HepG2 (cell line): ENCODE results near the gene HNRNPC. TPM values are rescaled to one million over a fixed set of nuclear protein-coding genes. Genes with fewer than 3 reads are reported as not detected.
A peak's percentile ranks its signal among the peaks of the same experiment; 100 is the strongest.

ENCODE experiments used
- ATRX ChIP-seq: sonication (generic); formaldehyde crosslinking; IDR thresholded peaks from 2 replicates; pipeline ENCODE4 v1.4.0; 2020; ENCODE audit warnings: missing genetic modification reagents, borderline replicate concordance
- KDM4B ChIP-seq: sonication (generic); formaldehyde crosslinking; IDR thresholded peaks from 2 replicates; pipeline ENCODE4 v1.4.0; 2020; ENCODE audit warnings: missing genetic modification reagents
- NR2C2 ChIP-seq: sonication (generic); formaldehyde crosslinking; IDR thresholded peaks from 2 replicates; pipeline ENCODE4 v1.4.0; 2020; ENCODE audit warnings: missing genetic modification reagents, mild to moderate bottlenecking, moderate library complexity, borderline replicate concordance
- PLRG1 ChIP-seq: fragments of 450-650 bp; conservative IDR thresholded peaks from 2 replicates; pipeline ENCODE4 v1.6.1; 2016
- POLR2AphosphoS5 ChIP-seq: IDR thresholded peaks from 2 replicates; pipeline ENCODE4 v1.6.1; 2012; ENCODE audit warnings: low read depth, low read length
- SMAD1 ChIP-seq: sonication (generic); formaldehyde crosslinking; IDR thresholded peaks from 2 replicates; pipeline ENCODE4 v1.4.0; 2020; ENCODE audit warnings: missing genetic modification reagents, low read depth, mild to moderate bottlenecking, borderline replicate concordance
- TAF15 ChIP-seq: fragments of 200-400 bp; formaldehyde crosslinking; IDR thresholded peaks from one replicate; pipeline ENCODE4 v1.6.1; 2018; ENCODE audit warnings: mild to moderate bottlenecking, low read depth, low read length; ENCODE audit not compliant: poor library complexity, severe bottlenecking
- ZMAT5 ChIP-seq: sonication (generic); formaldehyde crosslinking; IDR thresholded peaks from 2 replicates; pipeline ENCODE4 v1.5.0; 2020; ENCODE audit warnings: mild to moderate bottlenecking, low read depth, missing genetic modification reagents, borderline replicate concordance
- ZNF503 ChIP-seq: sonication (generic); formaldehyde crosslinking; IDR thresholded peaks from 2 replicates; pipeline ENCODE4 v1.4.0; 2020; ENCODE audit warnings: missing genetic modification reagents
- polyA plus RNA-seq, 8 experiments: library from polyadenylated mRNA; depleted of rRNA in 3 of 8; stranded (reverse) in 7 of 8; unstranded in 1 of 8; fragments of >200 nt; fragmentation: Illumina TruSeq in 4 of 8; extraction: Trizol in 4 of 8; gene quantifications; 2 replicates each; pipeline versions ENCODE4 v1.2.1 to v1.2.3, GENCODE V29; 2011 to 2016; ENCODE audit warnings: low read depth in 4 of 8, missing spikeins in 1 of 8, mixed read lengths in 1 of 8; ENCODE audit not compliant: insufficient read depth in 1 of 8
- total RNA-seq, 5 experiments: library from RNA; depleted of rRNA; stranded (reverse); fragments of >200 nt; fragmentation: Illumina TruSeq; extraction: Trizol; gene quantifications; 2 replicates each; pipeline ENCODE4 v1.2.3, GENCODE V29; 2016; ENCODE audit warnings: low read depth in 1 of 5
- TF ChIP-seq, protein P1 (sequence below): IDR thresholded peaks from 2 replicates; pipeline ENCODE4 v1.6.1; 2016
- TF ChIP-seq, protein P2 (sequence below): sonication (generic); formaldehyde crosslinking; IDR thresholded peaks from 2 replicates; pipeline ENCODE4 v1.4.0; 2020; ENCODE audit warnings: missing genetic modification reagents, borderline replicate concordance
- TF ChIP-seq, protein P3 (sequence below): sonication (generic); formaldehyde crosslinking; IDR thresholded peaks from 2 replicates; pipeline ENCODE4 v1.5.1; 2020; ENCODE audit warnings: mild to moderate bottlenecking, missing genetic modification reagents
- TF ChIP-seq, protein P4 (sequence below), 2 experiments: sonication (generic) in 1 of 2; formaldehyde crosslinking in 1 of 2; IDR thresholded peaks; 2 replicates each; pipeline versions ENCODE4 v1.6.1 to v1.9.0; 2014 to 2022; ENCODE audit warnings: antibody characterized with exemption in 1 of 2, borderline replicate concordance in 1 of 2, inconsistent platforms in 1 of 2, low read depth in 1 of 2, missing genetic modification reagents in 1 of 2

The HNRNPC gene
- total and polyA plus RNA-seq, 2 of the 13 experiments (the other 11 are each of a cell fraction or from before 2014, with no cell fraction given) = 628 to 1,099 TPM

DNA sequence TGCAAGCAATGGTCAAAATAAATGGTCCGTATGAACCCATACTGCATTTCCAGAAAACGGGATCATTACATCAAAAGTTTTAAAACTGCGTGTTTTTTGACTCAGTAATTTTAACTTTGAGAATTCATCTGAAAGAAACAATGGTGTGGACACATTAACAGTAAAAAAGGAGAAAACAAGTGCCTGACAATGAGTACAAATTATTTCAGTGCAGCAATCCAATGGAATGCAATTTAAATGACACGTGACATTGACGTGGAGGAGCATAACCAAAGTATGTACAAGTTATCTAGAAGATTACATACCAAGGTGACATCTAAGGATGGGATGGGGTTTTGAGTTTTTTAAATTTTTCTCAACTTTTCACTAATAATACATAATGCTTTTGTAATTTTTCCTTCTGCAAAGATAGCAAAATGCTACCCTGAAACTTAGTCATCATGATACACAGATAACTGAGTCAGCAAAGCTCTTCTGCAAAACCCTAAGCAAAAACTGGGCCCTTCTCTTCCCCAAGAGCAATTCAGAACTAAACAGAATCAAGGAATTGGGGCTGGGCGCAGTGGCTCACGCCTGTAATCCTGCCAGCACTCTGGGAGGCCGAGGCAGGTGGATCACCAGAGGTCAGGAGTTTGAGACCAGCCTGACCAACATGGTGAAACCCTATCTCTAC lies 20.4 kb downstream of the HNRNPC start (continued):
- TF ChIP-seq TAF15 (no peak), KDM4B (CRISPR knock-in tag) (no peak), ATRX (no peak), ZMAT5 (CRISPR knock-in tag) (no peak), NR2C2 (CRISPR knock-in tag) (no peak), PLRG1 (no peak), SMAD1 (CRISPR knock-in tag) (no peak), ZNF503 (CRISPR knock-in tag) (no peak), POLR2AphosphoS5 (0 out of 2 replicates have a peak, but pooled peaks have one; percentile 41)
- TF ChIP-seq, protein P1, sequence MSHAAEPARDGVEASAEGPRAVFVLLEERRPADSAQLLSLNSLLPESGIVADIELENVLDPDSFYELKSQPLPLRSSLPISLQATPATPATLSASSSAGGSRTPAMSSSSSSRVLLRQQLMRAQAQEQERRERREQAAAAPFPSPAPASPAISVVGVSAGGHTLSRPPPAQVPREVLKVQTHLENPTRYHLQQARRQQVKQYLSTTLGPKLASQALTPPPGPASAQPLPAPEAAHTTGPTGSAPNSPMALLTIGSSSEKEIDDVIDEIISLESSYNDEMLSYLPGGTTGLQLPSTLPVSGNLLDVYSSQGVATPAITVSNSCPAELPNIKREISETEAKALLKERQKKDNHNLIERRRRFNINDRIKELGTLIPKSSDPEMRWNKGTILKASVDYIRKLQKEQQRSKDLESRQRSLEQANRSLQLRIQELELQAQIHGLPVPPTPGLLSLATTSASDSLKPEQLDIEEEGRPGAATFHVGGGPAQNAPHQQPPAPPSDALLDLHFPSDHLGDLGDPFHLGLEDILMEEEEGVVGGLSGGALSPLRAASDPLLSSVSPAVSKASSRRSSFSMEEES (CRISPR knock-in tag) = no peak
- TF ChIP-seq, protein P2, sequence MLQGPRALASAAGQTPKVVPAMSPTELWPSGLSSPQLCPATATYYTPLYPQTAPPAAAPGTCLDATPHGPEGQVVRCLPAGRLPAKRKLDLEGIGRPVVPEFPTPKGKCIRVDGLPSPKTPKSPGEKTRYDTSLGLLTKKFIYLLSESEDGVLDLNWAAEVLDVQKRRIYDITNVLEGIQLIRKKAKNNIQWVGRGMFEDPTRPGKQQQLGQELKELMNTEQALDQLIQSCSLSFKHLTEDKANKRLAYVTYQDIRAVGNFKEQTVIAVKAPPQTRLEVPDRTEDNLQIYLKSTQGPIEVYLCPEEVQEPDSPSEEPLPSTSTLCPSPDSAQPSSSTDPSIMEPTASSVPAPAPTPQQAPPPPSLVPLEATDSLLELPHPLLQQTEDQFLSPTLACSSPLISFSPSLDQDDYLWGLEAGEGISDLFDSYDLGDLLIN (CRISPR knock-in tag) = no peak
- TF ChIP-seq, protein P3, sequence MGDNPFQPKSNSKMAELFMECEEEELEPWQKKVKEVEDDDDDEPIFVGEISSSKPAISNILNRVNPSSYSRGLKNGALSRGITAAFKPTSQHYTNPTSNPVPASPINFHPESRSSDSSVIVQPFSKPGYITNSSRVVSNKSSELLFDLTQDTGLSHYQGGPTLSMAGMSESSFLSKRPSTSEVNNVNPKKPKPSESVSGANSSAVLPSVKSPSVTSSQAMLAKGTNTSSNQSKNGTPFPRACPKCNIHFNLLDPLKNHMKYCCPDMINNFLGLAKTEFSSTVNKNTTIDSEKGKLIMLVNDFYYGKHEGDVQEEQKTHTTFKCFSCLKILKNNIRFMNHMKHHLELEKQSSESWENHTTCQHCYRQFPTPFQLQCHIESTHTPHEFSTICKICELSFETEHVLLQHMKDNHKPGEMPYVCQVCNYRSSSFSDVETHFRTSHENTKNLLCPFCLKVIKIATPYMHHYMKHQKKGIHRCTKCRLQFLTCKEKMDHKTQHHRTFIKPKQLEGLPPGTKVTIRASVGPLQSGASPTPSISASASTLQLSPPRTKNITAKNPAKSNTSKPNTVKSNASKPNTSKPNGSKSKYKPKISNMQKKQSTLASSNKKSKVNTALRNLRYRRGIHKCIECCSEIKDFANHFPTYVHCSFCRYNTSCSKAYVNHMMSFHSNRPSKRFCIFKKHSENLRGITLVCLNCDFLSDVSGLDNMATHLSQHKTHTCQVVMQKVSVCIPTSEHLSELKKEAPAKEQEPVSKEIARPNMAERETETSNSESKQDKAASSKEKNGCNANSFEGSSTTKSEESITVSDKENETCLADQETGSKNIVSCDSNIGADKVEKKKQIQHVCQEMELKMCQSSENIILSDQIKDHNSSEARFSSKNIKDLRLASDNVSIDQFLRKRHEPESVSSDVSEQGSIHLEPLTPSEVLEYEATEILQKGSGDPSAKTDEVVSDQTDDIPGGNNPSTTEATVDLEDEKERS (CRISPR knock-in tag) = 0 out of 2 replicates have a peak, but pooled peaks have one; percentile 51
- TF ChIP-seq, protein P4, sequence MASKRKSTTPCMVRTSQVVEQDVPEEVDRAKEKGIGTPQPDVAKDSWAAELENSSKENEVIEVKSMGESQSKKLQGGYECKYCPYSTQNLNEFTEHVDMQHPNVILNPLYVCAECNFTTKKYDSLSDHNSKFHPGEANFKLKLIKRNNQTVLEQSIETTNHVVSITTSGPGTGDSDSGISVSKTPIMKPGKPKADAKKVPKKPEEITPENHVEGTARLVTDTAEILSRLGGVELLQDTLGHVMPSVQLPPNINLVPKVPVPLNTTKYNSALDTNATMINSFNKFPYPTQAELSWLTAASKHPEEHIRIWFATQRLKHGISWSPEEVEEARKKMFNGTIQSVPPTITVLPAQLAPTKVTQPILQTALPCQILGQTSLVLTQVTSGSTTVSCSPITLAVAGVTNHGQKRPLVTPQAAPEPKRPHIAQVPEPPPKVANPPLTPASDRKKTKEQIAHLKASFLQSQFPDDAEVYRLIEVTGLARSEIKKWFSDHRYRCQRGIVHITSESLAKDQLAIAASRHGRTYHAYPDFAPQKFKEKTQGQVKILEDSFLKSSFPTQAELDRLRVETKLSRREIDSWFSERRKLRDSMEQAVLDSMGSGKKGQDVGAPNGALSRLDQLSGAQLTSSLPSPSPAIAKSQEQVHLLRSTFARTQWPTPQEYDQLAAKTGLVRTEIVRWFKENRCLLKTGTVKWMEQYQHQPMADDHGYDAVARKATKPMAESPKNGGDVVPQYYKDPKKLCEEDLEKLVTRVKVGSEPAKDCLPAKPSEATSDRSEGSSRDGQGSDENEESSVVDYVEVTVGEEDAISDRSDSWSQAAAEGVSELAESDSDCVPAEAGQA (IDR thresholded peaks at IDR 0.05; ENCODE audit: low read depth) = no peak
- TF ChIP-seq, protein P4 (CRISPR knock-in tag; IDR thresholded peaks at IDR 0.05; ENCODE audit: borderline replicate concordance) = no peak
